ENCODE measurements around the gene CNMD.

The CNMD gene

GRCh38 chr13:52739468-52740071 is at the start of gene CNMD:
CNMD (minus strand) TSS chr13:52739820; CDS start chr13:52739701, 119 bp downstream.
- Mint-ChIP-seq H3K4me3 (peak within 1 kb of the TSS; percentile 77 to 79), H3K27ac (no peak within 1 kb of the TSS), H3K27me3 (peaks cover 49 to 57% of the 10 kb centered on the region in 2 donors), H3K36me3 (no peaks in the 10 kb centered on the region), H3K9me3 (peaks cover 2 to 6% of the 10 kb centered on the region in 2 donors), H3K4me1 (peaks cover 8 to 10% of the 10 kb centered on the region in 2 donors)
- ATAC-seq (replicated peaks), result no peak
- no peak for DNase-seq

GRCh38 chr13:52788011-52788410 is 48.4 kb upstream of the CNMD start:
- no peak overlapping the region for H3K4me3 Mint-ChIP-seq
- H3K4me1 Mint-ChIP-seq, result no peaks in the 10 kb centered on the region
- ATAC-seq (replicated peaks) (no peak), DNase-seq (no peak)
- no peak overlapping the region for H3K27ac Mint-ChIP-seq
- H3K27me3 Mint-ChIP-seq, result peaks cover 4 to 19% of the 10 kb centered on the region in 2 donors
- no peaks in the 10 kb centered on the region for H3K36me3 Mint-ChIP-seq
- H3K9me3 Mint-ChIP-seq, result no peaks in the 10 kb centered on the region

- DNase-seq (no peak), ATAC-seq (replicated peaks) (no peak)
- Mint-ChIP-seq H3K4me1 (no peaks in the 10 kb centered on the region), H3K27me3 (peaks cover 4 to 19% of the 10 kb centered on the region in 2 donors), H3K27ac (no peak overlapping the region), H3K9me3 (no peaks in the 10 kb centered on the region), H3K4me3 (no peak overlapping the region), H3K36me3 (no peaks in the 10 kb centered on the region)
These were observed 47.6 kb upstream of the CNMD start for GRCh38 chr13:52787235-52787634.

- Mint-ChIP-seq H3K36me3 (no peaks in the 10 kb centered on the region), H3K4me1 (no peaks in the 10 kb centered on the region), H3K9me3 (no peaks in the 10 kb centered on the region), H3K27ac (no peak overlapping the region), H3K4me3 (no peak overlapping the region), H3K27me3 (peaks cover 4 to 19% of the 10 kb centered on the region in 2 donors)
- ATAC-seq (replicated peaks) (no peak), DNase-seq (no peak)
These were observed 47.1 kb upstream of the CNMD start for GRCh38 chr13:52786766-52787165.

- Mint-ChIP-seq H3K27me3 (peaks cover 4 to 19% of the 10 kb centered on the region in 2 donors), H3K4me3 (no peak overlapping the region), H3K4me1 (no peaks in the 10 kb centered on the region), H3K27ac (no peak overlapping the region), H3K9me3 (no peaks in the 10 kb centered on the region), H3K36me3 (no peaks in the 10 kb centered on the region)
- ATAC-seq (replicated peaks), result no peak
- no peak for DNase-seq
These were observed 46.1 kb upstream of the CNMD start for GRCh38 chr13:52785739-52786138.

GRCh38 chr13:52784591-52785340 is 45.1 kb upstream of the CNMD start:
- no peak for DNase-seq
- ATAC-seq (replicated peaks), result no peak
- H3K27me3 Mint-ChIP-seq, result peaks cover 4 to 12% of the 10 kb centered on the region in 2 donors
- H3K9me3 Mint-ChIP-seq, result no peaks in the 10 kb centered on the region
- H3K4me3 Mint-ChIP-seq, result no peak overlapping the region
- H3K36me3 Mint-ChIP-seq, result no peaks in the 10 kb centered on the region
- H3K4me1 Mint-ChIP-seq, result no peaks in the 10 kb centered on the region
- no peak overlapping the region for H3K27ac Mint-ChIP-seq

GRCh38 chr13:52783943-52784342 is 44.3 kb upstream of the CNMD start:
- no peak overlapping the region for H3K4me3 Mint-ChIP-seq
- ATAC-seq (replicated peaks) (no peak), DNase-seq (no peak)
- H3K27ac Mint-ChIP-seq, result no peak overlapping the region
- no peaks in the 10 kb centered on the region for H3K9me3 Mint-ChIP-seq
- no peaks in the 10 kb centered on the region for H3K4me1 Mint-ChIP-seq
- peaks cover 4 to 12% of the 10 kb centered on the region in 2 donors for H3K27me3 Mint-ChIP-seq
- no peaks in the 10 kb centered on the region for H3K36me3 Mint-ChIP-seq

- peaks cover 4 to 17% of the 10 kb centered on the region in 2 donors for H3K27me3 Mint-ChIP-seq
- H3K27ac Mint-ChIP-seq, result no peak overlapping the region
- ATAC-seq (replicated peaks) (no peak), DNase-seq (no peak)
- no peak overlapping the region for H3K4me3 Mint-ChIP-seq
- no peaks in the 10 kb centered on the region for H3K4me1 Mint-ChIP-seq
- H3K36me3 Mint-ChIP-seq, result no peaks in the 10 kb centered on the region
- H3K9me3 Mint-ChIP-seq, result no peaks in the 10 kb centered on the region
These were observed 43.1 kb upstream of the CNMD start for GRCh38 chr13:52782471-52783448.

GRCh38 chr13:52780611-52781010 is 41.0 kb upstream of the CNMD start:
- peaks cover 5 to 22% of the 10 kb centered on the region in 2 donors for H3K27me3 Mint-ChIP-seq
- no peaks in the 10 kb centered on the region for H3K9me3 Mint-ChIP-seq
- no peaks in the 10 kb centered on the region for H3K36me3 Mint-ChIP-seq
- no peak for ATAC-seq (replicated peaks)
- no peak for DNase-seq
- no peaks in the 10 kb centered on the region for H3K4me1 Mint-ChIP-seq
- H3K27ac Mint-ChIP-seq, result no peak overlapping the region
- no peak overlapping the region for H3K4me3 Mint-ChIP-seq

GRCh38 chr13:52780092-52780491 is 40.5 kb upstream of the CNMD start:
- DNase-seq, result no peak
- H3K27ac Mint-ChIP-seq, result no peak overlapping the region
- no peaks in the 10 kb centered on the region for H3K36me3 Mint-ChIP-seq
- H3K4me1 Mint-ChIP-seq, result no peaks in the 10 kb centered on the region
- no peak overlapping the region for H3K4me3 Mint-ChIP-seq
- peaks cover 10 to 17% of the 10 kb centered on the region in 2 donors for H3K27me3 Mint-ChIP-seq
- ATAC-seq (replicated peaks), result no peak
- no peaks in the 10 kb centered on the region for H3K9me3 Mint-ChIP-seq

GRCh38 chr13:52779103-52779502 is 39.5 kb upstream of the CNMD start:
- H3K9me3 Mint-ChIP-seq, result no peaks in the 10 kb centered on the region
- H3K4me1 Mint-ChIP-seq, result no peaks in the 10 kb centered on the region
- H3K36me3 Mint-ChIP-seq, result no peaks in the 10 kb centered on the region
- H3K4me3 Mint-ChIP-seq, result no peak overlapping the region
- no peak overlapping the region for H3K27ac Mint-ChIP-seq
- ATAC-seq (replicated peaks) (no peak), DNase-seq (no peak)
- peaks cover 9 to 10% of the 10 kb centered on the region in 2 donors for H3K27me3 Mint-ChIP-seq

- H3K36me3 Mint-ChIP-seq, result no peaks in the 10 kb centered on the region
- H3K4me3 Mint-ChIP-seq, result no peak overlapping the region
- H3K27me3 Mint-ChIP-seq, result peaks cover 23 to 25% of the 10 kb centered on the region in 2 donors
- no peak for ATAC-seq (replicated peaks)
- no peaks in the 10 kb centered on the region for H3K9me3 Mint-ChIP-seq
- H3K27ac Mint-ChIP-seq, result no peak overlapping the region
- no peak for DNase-seq
- no peaks in the 10 kb centered on the region for H3K4me1 Mint-ChIP-seq
These were observed 37.1 kb upstream of the CNMD start for GRCh38 chr13:52776726-52777125.

- DNase-seq (no peak), ATAC-seq (replicated peaks) (no peak)
- Mint-ChIP-seq H3K27ac (no peak overlapping the region), H3K4me1 (no peaks in the 10 kb centered on the region), H3K4me3 (no peak overlapping the region), H3K27me3 (peaks cover 23 to 25% of the 10 kb centered on the region in 2 donors), H3K36me3 (no peaks in the 10 kb centered on the region), H3K9me3 (no peaks in the 10 kb centered on the region)
These were observed 35.9 kb upstream of the CNMD start for GRCh38 chr13:52775511-52775910.

- DNase-seq, result no peak
- no peak for ATAC-seq (replicated peaks)
- Mint-ChIP-seq H3K9me3 (no peaks in the 10 kb centered on the region), H3K36me3 (no peaks in the 10 kb centered on the region), H3K27me3 (peaks cover 6 to 8% of the 10 kb centered on the region in 2 donors), H3K4me3 (no peak overlapping the region), H3K27ac (no peak overlapping the region), H3K4me1 (no peaks in the 10 kb centered on the region)
These were observed 28.4 kb upstream of the CNMD start for GRCh38 chr13:52767949-52768516.

Measured in stimulated activated naive B cell treated with anti-CD40 and anti-IgM and Interleukin-4, amounts not matched to agents 10 μg/mL and 1 μg/mL and 100 μg/mL, for 72 hours (primary cell).